ENCODE measurements around the gene CKLF. TPM values are rescaled to one million over a fixed set of nuclear protein-coding genes. Genes with fewer than 3 reads are reported as not detected.

The CKLF gene
- total and polyA plus RNA-seq, 2 donors (not counting 1 experiment from before 2014, with no cell fraction given), result 30.4 to 53.6 TPM

DNA sequence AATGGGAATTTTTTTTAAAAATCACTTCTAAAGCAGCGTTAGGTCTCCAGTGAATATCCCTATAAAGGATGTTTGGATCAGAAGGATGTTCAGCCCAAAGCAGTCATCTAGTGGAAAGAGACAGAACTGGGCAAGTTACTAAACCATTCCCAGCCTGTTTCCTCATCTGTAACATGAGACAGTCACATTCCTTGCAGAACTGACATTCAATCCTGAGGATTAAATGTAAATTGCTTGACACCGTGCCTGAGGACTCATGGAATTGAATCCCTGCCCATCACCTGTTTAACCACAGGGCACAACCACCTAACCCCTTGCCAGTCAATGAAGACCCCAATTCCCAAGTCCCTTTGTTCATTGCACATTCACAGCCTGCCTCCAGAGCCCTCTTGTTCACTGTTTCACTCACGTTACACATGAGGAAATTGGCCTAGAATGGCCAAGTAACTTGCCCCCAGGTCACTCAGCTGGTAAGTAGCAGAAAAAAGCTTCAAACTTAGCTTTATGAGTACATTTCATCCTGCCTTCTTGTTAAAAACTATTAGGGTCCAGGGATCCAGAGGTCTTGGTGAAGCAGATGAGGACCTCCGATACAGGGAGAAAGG is 28.3 kb downstream of the CKLF start:
- H3K9me3 Mint-ChIP-seq (ENCODE audit: insufficient read depth), result no peaks in the 10 kb centered on the region
- no peak overlapping the region for H3K27ac Mint-ChIP-seq
- Histone ChIP-seq H2AFZ (ENCODE audit: insufficient read depth, low read depth, low read length, poor library complexity, severe bottlenecking) (no peak overlapping the region), H3K4me3 (ENCODE audit: control extremely low read depth in 1 of 5, extremely low read depth in 1 of 5, insufficient read depth in 1 of 5, low read depth in 2 of 5, low read length in 4 of 5) (no peak overlapping the region), H3K9me3 (ENCODE audit: control extremely low read depth in 1 of 3, control insufficient read depth in 2 of 3, insufficient read depth in 1 of 3, low read length in 2 of 3) (peaks cover 0 to 2% (median 0%) of the 10 kb centered on the region in 3 donors), H4K20me1 (ENCODE audit: control insufficient read depth, insufficient read depth, low read length, poor library complexity, severe bottlenecking) (peaks cover 5% of the 10 kb centered on the region), H3K4me1 (ENCODE audit: control insufficient read depth in 2 of 2, insufficient read depth in 2 of 2, low read length in 2 of 2) (peaks cover 17 to 22% of the 10 kb centered on the region in 2 donors), H3K27ac (ENCODE audit: low read length in 2 of 2) (no peak overlapping the region), H3K27me3 (replicated peaks in 1 of 4; ENCODE audit: control extremely low read depth in 1 of 4, control insufficient read depth in 3 of 4, insufficient read depth in 4 of 4, low read length in 3 of 4) (peaks cover 0 to 39% (median 31%) of the 10 kb centered on the region in 4 experiments), H3K79me2 (ENCODE audit: control insufficient read depth, insufficient read depth, low read length) (no peaks in the 10 kb centered on the region), H3K36me3 (replicated peaks in 1 of 2; ENCODE audit: control extremely low read depth in 1 of 2, control insufficient read depth in 1 of 2, extremely low read depth in 1 of 2, insufficient read depth in 2 of 2, low read length in 1 of 2) (no peaks in the 10 kb centered on the region), H3K4me2 (replicated peaks; ENCODE audit: low read depth, low read length, poor library complexity, severe bottlenecking) (no peak overlapping the region), H3K9ac (ENCODE audit: low read length) (no peak overlapping the region)
- DNase-seq (no peak), ATAC-seq (ENCODE audit: low read depth) (no peak)
- peaks cover 48% of the 10 kb centered on the region for H3K27me3 Mint-ChIP-seq
- intact Hi-C loops (cut with micrococcal nuclease), result no loop called here
- no peak for TF ChIP-seq EZH2 (IDR thresholded peaks at IDR 0.05; ENCODE audit: borderline replicate concordance, insufficient read depth, low read depth, low read length, poor library complexity, severe bottlenecking)
- TF ChIP-seq, protein P1, sequence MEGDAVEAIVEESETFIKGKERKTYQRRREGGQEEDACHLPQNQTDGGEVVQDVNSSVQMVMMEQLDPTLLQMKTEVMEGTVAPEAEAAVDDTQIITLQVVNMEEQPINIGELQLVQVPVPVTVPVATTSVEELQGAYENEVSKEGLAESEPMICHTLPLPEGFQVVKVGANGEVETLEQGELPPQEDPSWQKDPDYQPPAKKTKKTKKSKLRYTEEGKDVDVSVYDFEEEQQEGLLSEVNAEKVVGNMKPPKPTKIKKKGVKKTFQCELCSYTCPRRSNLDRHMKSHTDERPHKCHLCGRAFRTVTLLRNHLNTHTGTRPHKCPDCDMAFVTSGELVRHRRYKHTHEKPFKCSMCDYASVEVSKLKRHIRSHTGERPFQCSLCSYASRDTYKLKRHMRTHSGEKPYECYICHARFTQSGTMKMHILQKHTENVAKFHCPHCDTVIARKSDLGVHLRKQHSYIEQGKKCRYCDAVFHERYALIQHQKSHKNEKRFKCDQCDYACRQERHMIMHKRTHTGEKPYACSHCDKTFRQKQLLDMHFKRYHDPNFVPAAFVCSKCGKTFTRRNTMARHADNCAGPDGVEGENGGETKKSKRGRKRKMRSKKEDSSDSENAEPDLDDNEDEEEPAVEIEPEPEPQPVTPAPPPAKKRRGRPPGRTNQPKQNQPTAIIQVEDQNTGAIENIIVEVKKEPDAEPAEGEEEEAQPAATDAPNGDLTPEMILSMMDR (IDR thresholded peaks at IDR 0.05), result no peak
- 96% methylated on average over 3 of the region's 4 CpGs for WGBS (ENCODE audit: insufficient coverage)
- POLR2A ChIA-PET, result interaction anchor here (1.3 kb wide), 1 partner anchor 57 kb away, joined by 7 read pairs; no protein-coding TSS in a partner anchor
- peaks cover 18% of the 10 kb centered on the region for H3K4me1 Mint-ChIP-seq
- no peak overlapping the region for H3K4me3 Mint-ChIP-seq
- CTCF ChIA-PET, result interaction anchor here (1.2 to 4.6 kb wide), 4 partner anchors 9 to 98 kb away, joined by 3 to 20 read pairs (median 9); no protein-coding TSS in a partner anchor

DNA sequence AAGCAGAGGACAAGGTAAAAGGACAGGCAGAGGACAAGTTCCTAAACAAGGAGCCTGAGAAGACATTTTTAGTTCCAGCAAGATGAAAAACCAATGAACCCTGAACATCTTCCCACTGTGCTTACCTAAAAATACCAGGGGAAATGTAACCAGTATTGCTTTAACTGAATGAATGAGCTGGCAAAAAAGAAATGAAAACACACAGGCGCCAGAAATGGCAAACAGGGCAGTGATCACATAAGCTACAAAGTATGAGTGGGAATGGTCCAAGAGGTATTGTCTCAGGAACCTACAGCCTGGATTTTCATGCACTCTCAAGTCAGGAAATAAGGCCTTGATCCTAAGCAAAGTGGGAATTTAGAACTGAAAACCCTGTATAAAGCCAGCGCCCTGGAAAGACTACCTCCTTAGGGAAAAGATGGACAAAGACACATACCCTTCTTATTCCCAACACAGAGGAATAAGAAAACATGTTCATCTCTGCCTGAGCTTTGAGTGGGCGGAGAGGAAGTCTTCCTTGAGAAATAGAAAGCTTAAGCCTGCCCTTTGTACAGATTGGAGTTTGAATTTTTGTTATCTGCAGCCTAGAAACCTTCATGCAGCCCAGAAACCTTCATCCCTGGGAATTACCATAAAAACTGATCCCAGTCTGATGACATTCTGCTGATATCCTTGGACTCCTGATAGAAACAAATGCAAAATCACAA is 29.0 kb downstream of the CKLF start:
- no peak overlapping the region for H2AFZ ChIP-seq (ENCODE audit: insufficient read depth, low read depth, low read length, poor library complexity, severe bottlenecking)
- Mint-ChIP-seq H3K9me3 (ENCODE audit: insufficient read depth) (no peaks in the 10 kb centered on the region), H3K4me3 (no peak overlapping the region), H3K4me1 (peaks cover 22% of the 10 kb centered on the region), H3K27ac (no peak overlapping the region), H3K27me3 (peaks cover 50% of the 10 kb centered on the region)
- intact Hi-C loops (cut with micrococcal nuclease), result no loop called here
- 64% methylated on average over 2 of the region's 3 CpGs for WGBS (ENCODE audit: insufficient coverage)
- no peak for ATAC-seq (ENCODE audit: low read depth)
- H3K27ac ChIP-seq (ENCODE audit: low read length in 2 of 2), result no peak overlapping the region
- no peak for DNase-seq
- peaks cover 0 to 44% (median 32%) of the 10 kb centered on the region in 4 experiments for H3K27me3 ChIP-seq (replicated peaks in 1 of 4; ENCODE audit: control extremely low read depth in 1 of 4, control insufficient read depth in 3 of 4, insufficient read depth in 4 of 4, low read length in 3 of 4)
- POLR2A ChIA-PET, result interaction anchor here (1.3 kb wide), 1 partner anchor 58 kb away, joined by 7 read pairs; no protein-coding TSS in a partner anchor
- H3K9me3 ChIP-seq (ENCODE audit: control extremely low read depth in 1 of 3, control insufficient read depth in 2 of 3, insufficient read depth in 1 of 3, low read length in 2 of 3), result peaks cover 0 to 2% (median 0%) of the 10 kb centered on the region in 3 donors
- H4K20me1 ChIP-seq (ENCODE audit: control insufficient read depth, insufficient read depth, low read length, poor library complexity, severe bottlenecking), result peaks cover 5% of the 10 kb centered on the region
- no peaks in the 10 kb centered on the region for H3K79me2 ChIP-seq (ENCODE audit: control insufficient read depth, insufficient read depth, low read length)
- H3K4me2 ChIP-seq (replicated peaks; ENCODE audit: low read depth, low read length, poor library complexity, severe bottlenecking), result no peak overlapping the region
- no peaks in the 10 kb centered on the region for H3K36me3 ChIP-seq (replicated peaks in 1 of 2; ENCODE audit: control extremely low read depth in 1 of 2, control insufficient read depth in 1 of 2, extremely low read depth in 1 of 2, insufficient read depth in 2 of 2, low read length in 1 of 2)
- TF ChIP-seq, protein P1 (IDR thresholded peaks at IDR 0.05), result no peak
- no peak for TF ChIP-seq EZH2 (IDR thresholded peaks at IDR 0.05; ENCODE audit: borderline replicate concordance, insufficient read depth, low read depth, low read length, poor library complexity, severe bottlenecking)
- H3K9ac ChIP-seq (ENCODE audit: low read length), result no peak overlapping the region
- H3K4me3 ChIP-seq (ENCODE audit: control extremely low read depth in 1 of 5, extremely low read depth in 1 of 5, insufficient read depth in 1 of 5, low read depth in 2 of 5, low read length in 4 of 5), result no peak overlapping the region
- H3K4me1 ChIP-seq (ENCODE audit: control insufficient read depth in 2 of 2, insufficient read depth in 2 of 2, low read length in 2 of 2), result peaks cover 21 to 26% of the 10 kb centered on the region in 2 donors
- CTCF ChIA-PET, result interaction anchor here (1.0 to 4.6 kb wide), 4 partner anchors 9 to 24 kb away, joined by 3 to 20 read pairs (median 4); no protein-coding TSS in a partner anchor
